ENCODE results near the gene STRC.
"Not testable (repeated sequence)": the region's sequence is repeated elsewhere in the genome, so short reads cannot be mapped to it uniquely, and the experiment has no call there.

DNA sequence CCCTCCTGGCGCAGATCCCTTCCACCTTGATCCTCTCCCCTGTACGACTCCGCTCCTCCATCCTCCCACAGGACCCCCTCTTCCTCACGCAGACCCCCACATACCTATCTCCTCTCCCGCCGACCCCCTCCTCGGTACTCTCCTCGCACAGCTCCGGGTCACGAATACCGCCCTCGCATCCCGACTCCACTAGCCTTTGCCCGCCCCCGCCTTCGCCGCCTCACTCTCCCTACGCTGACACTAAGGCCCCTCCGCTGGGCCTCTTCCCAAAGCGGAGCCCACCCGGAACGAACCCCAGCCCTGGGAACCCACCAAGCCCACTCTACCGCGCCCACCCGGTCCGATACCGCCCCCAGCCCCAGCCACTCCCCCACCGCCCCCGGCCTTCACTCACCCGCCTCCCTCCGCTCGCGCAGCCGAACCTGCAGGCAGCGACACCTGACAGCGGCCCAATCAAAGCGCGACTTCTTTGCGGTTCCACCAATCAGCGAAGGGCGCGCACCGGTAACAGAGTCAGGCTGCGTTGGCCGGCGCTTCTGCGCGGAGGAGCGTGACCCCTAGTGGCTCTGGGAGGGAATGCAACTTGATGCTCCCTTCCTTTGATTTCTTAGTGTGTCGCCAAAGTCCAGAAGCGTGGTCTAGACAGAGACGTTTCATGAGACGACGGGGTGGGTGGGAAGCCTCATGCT, 28.7 kb downstream of the STRC start, which contains the start of gene PPIP5K1:
- TF ChIP-seq CTCF (IDR thresholded peaks at IDR 0.05; ENCODE audit: insufficient read depth, low read length); SPI1 (IDR thresholded peaks at IDR 0.05; ENCODE audit: borderline replicate concordance, low read depth); GABPA (IDR thresholded peaks at IDR 0.05; ENCODE audit: low read depth); POLR2AphosphoS5 (IDR thresholded peaks at IDR 0.05; ENCODE audit: low read depth): not testable (repeated sequence)
- TF ChIP-seq, protein P1, sequence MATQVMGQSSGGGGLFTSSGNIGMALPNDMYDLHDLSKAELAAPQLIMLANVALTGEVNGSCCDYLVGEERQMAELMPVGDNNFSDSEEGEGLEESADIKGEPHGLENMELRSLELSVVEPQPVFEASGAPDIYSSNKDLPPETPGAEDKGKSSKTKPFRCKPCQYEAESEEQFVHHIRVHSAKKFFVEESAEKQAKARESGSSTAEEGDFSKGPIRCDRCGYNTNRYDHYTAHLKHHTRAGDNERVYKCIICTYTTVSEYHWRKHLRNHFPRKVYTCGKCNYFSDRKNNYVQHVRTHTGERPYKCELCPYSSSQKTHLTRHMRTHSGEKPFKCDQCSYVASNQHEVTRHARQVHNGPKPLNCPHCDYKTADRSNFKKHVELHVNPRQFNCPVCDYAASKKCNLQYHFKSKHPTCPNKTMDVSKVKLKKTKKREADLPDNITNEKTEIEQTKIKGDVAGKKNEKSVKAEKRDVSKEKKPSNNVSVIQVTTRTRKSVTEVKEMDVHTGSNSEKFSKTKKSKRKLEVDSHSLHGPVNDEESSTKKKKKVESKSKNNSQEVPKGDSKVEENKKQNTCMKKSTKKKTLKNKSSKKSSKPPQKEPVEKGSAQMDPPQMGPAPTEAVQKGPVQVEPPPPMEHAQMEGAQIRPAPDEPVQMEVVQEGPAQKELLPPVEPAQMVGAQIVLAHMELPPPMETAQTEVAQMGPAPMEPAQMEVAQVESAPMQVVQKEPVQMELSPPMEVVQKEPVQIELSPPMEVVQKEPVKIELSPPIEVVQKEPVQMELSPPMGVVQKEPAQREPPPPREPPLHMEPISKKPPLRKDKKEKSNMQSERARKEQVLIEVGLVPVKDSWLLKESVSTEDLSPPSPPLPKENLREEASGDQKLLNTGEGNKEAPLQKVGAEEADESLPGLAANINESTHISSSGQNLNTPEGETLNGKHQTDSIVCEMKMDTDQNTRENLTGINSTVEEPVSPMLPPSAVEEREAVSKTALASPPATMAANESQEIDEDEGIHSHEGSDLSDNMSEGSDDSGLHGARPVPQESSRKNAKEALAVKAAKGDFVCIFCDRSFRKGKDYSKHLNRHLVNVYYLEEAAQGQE (IDR thresholded peaks at IDR 0.05; ENCODE audit: insufficient replicate concordance, low read depth), result not testable (repeated sequence)
